GM12892 (cell line): ENCODE data around the gene NKX2-1.

ENCODE experiments used
- DNase-seq: peaks from one replicate; pipeline ENCODE4 v3.0.0; 2011; ENCODE audit not compliant: insufficient read length
- FAIRE-seq: peaks from 2 replicates; lab custom pipeline; 2011; peaks lifted over from hg19 to GRCh38; lab: Jason Lieb, UNC
- POLR2A ChIP-seq: IDR thresholded peaks from 2 replicates; pipeline ENCODE4 v1.6.1; 2011; ENCODE audit warnings: low read depth, low read length, control low read depth
- POLR2AphosphoS5 ChIP-seq: IDR thresholded peaks from 2 replicates; pipeline ENCODE4 v1.6.1; 2011; ENCODE audit warnings: low read depth, low read length, control low read depth
- TAF1 ChIP-seq: IDR thresholded peaks from 2 replicates; pipeline ENCODE4 v1.6.1; 2011; ENCODE audit warnings: low read depth, mild to moderate bottlenecking, control low read depth, low read length, borderline replicate concordance

The NKX2-1 gene

GRCh38 chr14:36507847-36508417, 12.1 kb downstream of the NKX2-1 start:
- TF ChIP-seq POLR2AphosphoS5 = no peak
- no peak for TF ChIP-seq POLR2A
- TF ChIP-seq TAF1 = no peak

GRCh38 chr14:36506732-36507614, 13.1 kb downstream of the NKX2-1 start:
- FAIRE-seq = no peak
- TF ChIP-seq POLR2A = no peak
- no peak for TF ChIP-seq POLR2AphosphoS5
- no peak for TF ChIP-seq TAF1
- no peak for DNase-seq

More at GRCh38 chr14:36507847-36508417, 12.1 kb downstream of the NKX2-1 start:
- FAIRE-seq (no peak), DNase-seq (no peak)

- TF ChIP-seq POLR2A = no peak
- no peak for TF ChIP-seq TAF1
- no peak for TF ChIP-seq POLR2AphosphoS5
- FAIRE-seq (no peak), DNase-seq (no peak)
Measured at GRCh38 chr14:36505892-36506731, 13.9 kb downstream of the NKX2-1 start.

GRCh38 chr14:36505181-36505815, 14.7 kb downstream of the NKX2-1 start:
- FAIRE-seq (no peak), DNase-seq (no peak)
- TF ChIP-seq TAF1 = no peak
- TF ChIP-seq POLR2AphosphoS5 = no peak
- TF ChIP-seq POLR2A = no peak

- no peak for DNase-seq
- TF ChIP-seq POLR2A (no peak), TAF1 (no peak), POLR2AphosphoS5 (no peak)
- FAIRE-seq = no peak
Measured at GRCh38 chr14:36504771-36505175, 15.3 kb downstream of the NKX2-1 start.

- no peak for FAIRE-seq
- DNase-seq = no peak
- TF ChIP-seq POLR2A (no peak), TAF1 (no peak), POLR2AphosphoS5 (no peak)
Measured at GRCh38 chr14:36503771-36504741, 16.0 kb downstream of the NKX2-1 start.

GRCh38 chr14:36502558-36503508, 17.2 kb downstream of the NKX2-1 start:
- FAIRE-seq (no peak), DNase-seq (no peak)
- TF ChIP-seq POLR2A (no peak), TAF1 (no peak), POLR2AphosphoS5 (no peak)

- TF ChIP-seq POLR2AphosphoS5 = no peak
- no peak for TF ChIP-seq POLR2A
- TF ChIP-seq TAF1 = no peak
- DNase-seq (no peak), FAIRE-seq (no peak)
Measured at GRCh38 chr14:36498938-36499337, 21.1 kb downstream of the NKX2-1 start.

- DNase-seq = no peak
- TF ChIP-seq POLR2A = no peak
- no peak for TF ChIP-seq TAF1
- TF ChIP-seq POLR2AphosphoS5 = no peak
- no peak for FAIRE-seq
Measured at GRCh38 chr14:36496346-36496745, 23.7 kb downstream of the NKX2-1 start.
